ENCODE data around the gene HMGB3.
"Not testable (repeated sequence)": the region's sequence is repeated elsewhere in the genome, so short reads cannot be mapped to it uniquely, and the experiment has no call there.

Gene HMGB3

GRCh38 chrX:150982788-150983520 lies at the start of gene HMGB3:
Gene HMGB3, plus strand, starts transcription at chrX:150983335. Its CDS starts 2,265 bp downstream, at chrX:150985600.
- peak; percentile 98 for DNase-seq

- no peak for DNase-seq
Observed at GRCh38 chrX:150933945-150934350, 49.2 kb upstream of the HMGB3 start.

- DNase-seq, result no peak
Observed at GRCh38 chrX:150934453-150934852, 48.7 kb upstream of the HMGB3 start.

- DNase-seq, result no peak
Observed at GRCh38 chrX:150935467-150935866, 47.7 kb upstream of the HMGB3 start.

- DNase-seq, result no peak
Observed at GRCh38 chrX:150936556-150936955, 46.6 kb upstream of the HMGB3 start.

GRCh38 chrX:150940844-150941495 lies 42.2 kb upstream of the HMGB3 start:
- DNase-seq, result no peak

GRCh38 chrX:150941580-150941979 lies 41.6 kb upstream of the HMGB3 start:
- DNase-seq, result no peak

GRCh38 chrX:150942942-150943594 lies 40.1 kb upstream of the HMGB3 start:
- no peak for DNase-seq

- no peak for DNase-seq
Observed at GRCh38 chrX:150944233-150944632, 38.9 kb upstream of the HMGB3 start.

GRCh38 chrX:150954951-150955350 lies 28.2 kb upstream of the HMGB3 start:
- no peak for DNase-seq

GRCh38 chrX:150955590-150955989 lies 27.5 kb upstream of the HMGB3 start:
- no peak for DNase-seq

- DNase-seq, result no peak
Observed at GRCh38 chrX:150958177-150958576, 25.0 kb upstream of the HMGB3 start.

GRCh38 chrX:150959557-150959956 lies 23.6 kb upstream of the HMGB3 start:
- no peak for DNase-seq

- DNase-seq, result no peak
Observed at GRCh38 chrX:150961631-150962030, 21.5 kb upstream of the HMGB3 start.

GRCh38 chrX:150964416-150964815 lies 18.7 kb upstream of the HMGB3 start:
- not testable (repeated sequence) for DNase-seq

GRCh38 chrX:150966235-150966634 lies 16.9 kb upstream of the HMGB3 start:
- no peak for DNase-seq

- no peak for DNase-seq
Observed at GRCh38 chrX:150966742-150967141, 16.4 kb upstream of the HMGB3 start.

GRCh38 chrX:150967786-150968185 lies 15.3 kb upstream of the HMGB3 start:
- no peak for DNase-seq

- no peak for DNase-seq
Observed at GRCh38 chrX:150968862-150969720, 14.0 kb upstream of the HMGB3 start.

GRCh38 chrX:150972450-150972849 lies 10.7 kb upstream of the HMGB3 start:
- DNase-seq, result no peak

- no peak for DNase-seq
Observed at GRCh38 chrX:150975655-150976390, 7.3 kb upstream of the HMGB3 start.

- no peak for DNase-seq
Observed at GRCh38 chrX:150977411-150978162, 5.5 kb upstream of the HMGB3 start.
